Stimulated activated CD8-positive, alpha-beta memory T cell treated with anti-CD3 and anti-CD28 coated beads, Interleukin-15, amount 100 ng/mL, for 1 hour (primary cell): ENCODE results near the gene GBGT1.

Experiments used
- DNase-seq: peaks from one replicate; pipeline ENCODE4 v3.0.0-alpha.2; 2020; ENCODE audit warnings: low read depth

Gene GBGT1

DNA sequence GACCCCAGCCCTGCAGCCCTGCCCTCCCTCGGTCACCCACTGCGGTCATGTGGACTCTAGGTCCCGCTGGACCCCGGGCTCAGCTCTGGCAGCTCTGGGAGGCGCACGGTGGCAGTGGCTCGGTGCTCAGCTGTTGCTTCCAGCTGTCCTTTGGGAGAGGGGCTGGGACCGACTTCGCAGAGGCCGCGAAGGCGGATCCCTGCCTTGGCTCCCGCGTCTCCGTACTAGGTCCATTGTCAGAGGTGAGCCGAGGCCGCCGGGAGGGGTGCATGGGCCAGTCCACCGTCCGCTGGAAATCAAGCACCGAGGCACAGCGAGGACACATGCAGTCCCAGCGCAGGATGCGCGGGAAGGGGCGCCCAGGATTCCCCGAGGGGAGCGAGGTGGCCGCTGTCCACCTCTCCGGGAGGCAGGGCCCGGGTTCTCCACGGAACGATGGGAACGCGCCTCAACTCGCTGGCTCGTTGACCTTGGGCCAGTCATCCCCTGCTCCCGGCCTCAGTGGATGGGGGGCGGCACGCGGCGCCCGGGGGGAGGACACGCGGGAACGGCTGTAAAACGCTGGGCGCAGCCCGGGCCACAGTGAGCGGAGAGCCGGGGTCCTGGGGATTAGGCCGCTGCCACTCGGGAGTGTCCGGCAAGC lies 732 bp downstream of the GBGT1 start:
- DNase-seq: no peak

DNA sequence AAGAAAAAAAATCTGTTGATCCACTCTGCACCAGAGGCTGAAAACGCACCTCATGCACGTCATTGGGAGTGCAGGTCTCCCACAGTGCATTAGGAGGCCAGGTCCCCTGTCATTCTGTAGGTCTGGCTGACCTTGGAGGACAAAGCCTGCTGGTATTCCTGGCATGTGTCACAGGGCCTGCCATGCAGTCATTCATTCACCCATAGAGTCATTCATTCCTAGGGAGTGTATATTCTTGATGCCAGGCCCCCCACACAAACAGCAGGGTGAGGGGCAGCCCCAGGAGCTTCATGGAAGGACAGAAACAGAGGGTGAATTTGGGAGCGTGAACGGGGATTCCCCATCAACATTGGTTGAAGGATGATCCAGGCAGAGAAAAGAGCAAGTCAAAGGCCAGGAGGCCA lies 2.2 kb downstream of the GBGT1 start:
- no peak for DNase-seq

DNA sequence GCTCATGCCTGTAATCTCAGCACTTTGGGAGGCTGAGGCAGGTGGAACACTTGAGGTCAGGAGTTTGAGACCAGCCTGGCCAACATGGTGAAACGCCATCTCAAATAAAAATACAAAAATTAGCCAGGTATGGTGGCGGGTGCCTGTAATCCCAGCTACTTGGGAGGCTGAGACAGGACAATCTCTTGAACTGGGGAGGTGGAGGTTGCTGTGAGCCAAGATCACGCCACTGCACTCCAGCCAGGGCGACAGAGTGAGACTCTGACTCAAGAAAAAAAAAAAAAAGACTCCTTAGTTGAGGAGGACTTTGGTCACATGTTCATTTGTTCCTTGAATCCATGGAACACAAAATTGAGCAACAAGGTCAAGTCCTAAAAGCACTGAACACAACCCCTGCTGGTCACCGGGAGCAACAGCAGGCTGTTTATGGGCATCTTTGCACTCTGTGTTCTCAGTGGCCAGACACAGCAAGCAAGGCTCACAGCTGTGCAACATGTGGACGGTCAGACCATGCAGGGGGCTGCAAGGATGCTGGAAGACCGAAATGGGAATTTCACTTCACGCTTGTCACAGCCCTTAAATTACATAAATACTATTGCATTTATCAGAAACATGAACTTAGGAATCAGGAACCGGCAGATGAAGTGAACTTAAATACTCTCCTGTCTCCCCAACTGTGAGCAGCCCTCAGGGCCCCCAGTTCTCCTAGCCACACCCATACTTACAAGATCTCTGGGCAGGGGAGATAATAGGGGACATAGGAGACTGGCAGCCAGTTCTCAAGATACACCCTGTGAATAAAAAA lies 2.8 kb downstream of the GBGT1 start:
- no peak for DNase-seq

DNA sequence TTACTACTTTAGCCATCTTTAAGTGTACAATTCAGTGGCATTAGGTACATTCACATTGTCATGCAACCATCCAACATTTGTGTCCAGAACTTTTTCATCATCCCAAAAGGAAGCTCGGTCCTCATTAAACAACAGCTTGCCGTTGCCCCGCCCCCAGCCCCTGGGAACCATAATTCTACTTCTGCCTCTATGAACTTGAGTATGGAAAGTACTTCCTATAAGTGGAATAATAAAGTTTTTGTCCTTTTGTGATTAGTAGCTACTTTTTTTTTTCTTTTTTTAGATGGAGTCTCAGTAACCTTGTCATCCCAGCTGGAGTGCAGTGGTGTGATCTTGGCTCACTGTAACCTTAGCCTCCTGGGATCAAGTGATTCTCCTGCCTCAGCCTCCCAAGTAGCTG lies 5.0 kb downstream of the GBGT1 start:
- no peak for DNase-seq

DNA sequence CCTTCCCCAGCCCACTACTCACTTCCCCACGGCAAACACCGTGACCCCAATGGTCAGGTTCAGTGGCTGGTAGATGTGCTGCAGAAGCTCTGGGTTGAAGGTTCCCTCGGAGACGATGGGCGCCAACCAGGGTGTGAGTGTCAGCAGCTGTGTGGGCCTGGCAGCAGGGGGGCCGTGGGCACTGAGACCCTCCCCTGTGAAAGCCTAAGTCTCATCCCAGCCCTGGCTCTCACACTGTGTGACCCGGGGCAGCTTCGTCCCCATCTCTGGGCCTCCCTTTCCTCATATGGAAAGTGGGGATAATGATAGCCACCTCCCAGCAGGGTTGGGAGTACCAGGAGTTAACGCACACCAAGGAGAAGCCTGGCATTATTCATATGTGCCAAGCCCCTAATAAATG lies 8.6 kb downstream of the GBGT1 start:
- no peak for DNase-seq

DNA sequence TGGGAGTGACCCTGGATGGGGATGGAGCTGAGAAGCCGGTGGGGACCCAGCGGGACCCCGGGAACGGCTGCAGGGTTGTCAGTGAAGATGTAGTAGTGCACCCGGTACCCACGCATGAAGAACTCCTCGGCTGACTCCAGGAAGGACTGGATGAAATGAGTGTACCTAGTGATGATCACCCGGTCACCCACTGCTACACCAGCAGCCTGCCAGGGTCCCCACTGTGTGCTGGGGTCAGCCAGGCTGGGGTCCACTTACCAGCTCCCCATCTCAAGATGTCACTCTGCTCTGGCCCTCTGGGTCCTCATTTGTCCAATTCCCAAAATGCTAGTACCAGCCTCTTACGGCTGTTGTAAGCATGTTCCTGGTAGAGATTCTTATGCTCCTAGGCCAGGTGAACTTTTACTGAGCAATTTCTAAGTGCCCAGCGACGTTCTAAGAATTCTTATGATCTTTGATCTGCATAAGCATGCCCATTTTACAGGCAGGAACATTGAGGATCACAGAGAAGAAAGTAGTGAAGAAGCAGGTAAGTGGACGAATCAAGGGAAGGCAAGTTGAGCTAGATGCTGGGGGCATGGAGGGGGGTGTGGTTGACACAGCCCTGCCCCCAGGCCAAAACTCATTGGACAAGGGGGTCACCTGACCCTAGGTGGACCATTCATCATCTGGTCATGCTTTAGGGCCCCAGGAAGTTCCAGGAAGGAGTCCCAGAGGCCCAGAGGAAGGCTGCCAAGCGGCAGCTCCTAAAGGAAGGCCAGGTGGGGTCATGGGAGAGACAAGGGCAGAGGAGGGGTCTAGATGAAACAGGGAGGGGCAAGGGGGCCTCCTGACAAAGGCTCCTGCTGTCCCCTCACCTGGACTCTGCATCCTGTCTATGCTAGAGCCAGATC lies 9.4 kb downstream of the GBGT1 start:
- no peak for DNase-seq

DNA sequence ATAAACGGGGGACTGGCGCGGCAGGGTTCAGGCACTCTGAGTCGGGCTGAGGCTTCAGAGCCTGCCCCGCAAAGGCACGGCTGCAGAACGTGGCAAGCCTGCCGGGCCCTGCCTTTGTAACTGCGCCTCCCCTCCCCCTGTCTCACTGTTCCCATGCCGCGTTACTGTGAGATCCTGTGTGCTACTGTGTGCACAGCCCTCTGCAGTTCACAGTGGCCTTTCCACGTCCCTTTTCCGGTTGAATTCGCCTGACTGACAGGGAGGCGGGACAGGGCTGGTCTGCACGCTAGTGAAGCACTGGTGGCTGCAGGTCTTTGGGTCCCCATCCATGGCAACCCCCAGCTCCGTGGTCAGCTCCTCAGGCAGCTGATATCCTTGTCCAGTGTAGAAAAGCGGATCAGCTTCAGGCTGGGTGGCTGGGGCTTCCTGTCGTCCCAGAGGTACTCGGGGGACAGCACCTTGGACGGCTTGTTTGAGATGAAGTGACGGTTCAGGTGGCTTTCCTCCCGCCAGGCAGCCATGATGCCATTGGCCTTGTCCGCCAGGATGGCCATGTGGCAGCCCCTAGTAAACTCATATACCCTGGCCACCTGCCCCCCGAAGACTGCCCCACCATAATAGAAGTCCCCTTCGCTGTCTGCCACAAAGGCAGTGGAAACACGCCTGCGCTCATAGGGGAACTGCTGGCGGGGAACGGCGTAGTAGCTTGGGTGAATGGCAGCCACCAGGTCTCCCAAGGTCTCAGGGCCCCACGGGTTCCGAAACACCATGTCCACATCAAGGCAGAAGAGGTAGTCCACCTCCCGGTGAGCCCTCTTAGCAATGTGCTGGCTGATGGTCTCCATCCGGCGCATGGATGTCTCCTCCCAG lies 10.3 kb downstream of the GBGT1 start:
- DNase-seq: no peak

DNA sequence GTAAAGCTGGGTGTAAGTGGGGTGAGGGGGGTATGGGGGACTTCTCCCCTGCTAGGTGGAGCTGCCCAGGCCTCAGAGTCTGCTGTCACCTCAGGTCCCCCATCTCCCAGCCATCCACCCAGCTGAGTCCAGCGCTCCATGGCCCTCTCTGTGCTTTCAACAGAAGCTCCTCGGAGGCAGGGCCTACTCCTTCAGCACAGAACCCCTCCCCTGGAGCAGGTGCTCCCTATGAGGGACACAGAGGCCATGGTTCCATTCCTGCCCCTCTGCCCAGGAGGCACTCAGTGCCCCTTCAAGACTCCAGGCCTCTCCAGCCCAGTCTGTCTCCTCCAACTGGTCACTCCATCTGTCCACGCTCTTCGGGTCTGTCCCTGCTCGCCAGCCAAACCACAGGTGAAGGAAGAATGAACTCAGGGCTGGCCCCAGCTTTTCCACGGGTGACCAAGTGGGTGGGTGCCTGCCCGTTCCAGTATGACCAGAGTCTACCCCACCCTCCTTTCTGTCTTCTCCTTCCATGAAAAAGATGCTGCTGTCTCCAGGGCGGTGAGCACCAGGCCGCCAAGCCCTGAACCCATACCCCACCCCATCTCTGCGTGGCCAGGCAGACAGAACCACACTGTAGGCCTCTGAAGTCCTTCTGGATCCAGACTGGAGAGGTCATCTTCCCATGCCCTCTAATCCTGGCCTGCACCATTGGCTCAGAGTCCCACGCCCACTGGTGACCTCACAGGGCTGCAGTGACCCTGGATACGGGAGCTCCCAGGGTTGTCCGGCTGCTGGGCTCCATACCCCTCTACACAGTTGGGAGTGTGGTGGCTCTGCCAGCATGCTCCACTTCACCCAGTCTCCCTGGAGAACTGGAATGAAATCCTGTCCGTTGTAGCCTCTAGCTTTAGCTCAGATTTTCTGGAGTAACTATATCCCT lies 11.9 kb downstream of the GBGT1 start:
- DNase-seq: no peak

DNA sequence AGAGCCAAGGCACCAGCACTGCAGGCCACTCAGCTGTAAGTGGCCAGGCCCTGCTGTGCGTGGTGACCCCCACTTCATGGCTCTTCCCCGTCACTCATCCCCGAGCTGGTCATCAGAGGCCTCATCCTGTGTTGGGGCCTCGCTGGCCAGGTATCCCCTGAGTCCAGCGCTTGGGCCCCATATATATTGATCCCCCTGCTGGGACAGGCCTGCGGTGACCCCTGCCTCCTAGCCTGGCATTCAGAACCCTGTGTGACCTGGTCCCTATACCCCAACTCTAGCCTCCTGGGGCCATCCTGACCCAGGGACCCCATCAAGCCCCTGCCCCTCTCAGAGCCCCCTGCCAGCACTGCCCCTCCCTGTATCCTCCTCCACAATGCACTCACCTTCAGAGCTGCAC lies 12.7 kb downstream of the GBGT1 start:
- no peak for DNase-seq

DNA sequence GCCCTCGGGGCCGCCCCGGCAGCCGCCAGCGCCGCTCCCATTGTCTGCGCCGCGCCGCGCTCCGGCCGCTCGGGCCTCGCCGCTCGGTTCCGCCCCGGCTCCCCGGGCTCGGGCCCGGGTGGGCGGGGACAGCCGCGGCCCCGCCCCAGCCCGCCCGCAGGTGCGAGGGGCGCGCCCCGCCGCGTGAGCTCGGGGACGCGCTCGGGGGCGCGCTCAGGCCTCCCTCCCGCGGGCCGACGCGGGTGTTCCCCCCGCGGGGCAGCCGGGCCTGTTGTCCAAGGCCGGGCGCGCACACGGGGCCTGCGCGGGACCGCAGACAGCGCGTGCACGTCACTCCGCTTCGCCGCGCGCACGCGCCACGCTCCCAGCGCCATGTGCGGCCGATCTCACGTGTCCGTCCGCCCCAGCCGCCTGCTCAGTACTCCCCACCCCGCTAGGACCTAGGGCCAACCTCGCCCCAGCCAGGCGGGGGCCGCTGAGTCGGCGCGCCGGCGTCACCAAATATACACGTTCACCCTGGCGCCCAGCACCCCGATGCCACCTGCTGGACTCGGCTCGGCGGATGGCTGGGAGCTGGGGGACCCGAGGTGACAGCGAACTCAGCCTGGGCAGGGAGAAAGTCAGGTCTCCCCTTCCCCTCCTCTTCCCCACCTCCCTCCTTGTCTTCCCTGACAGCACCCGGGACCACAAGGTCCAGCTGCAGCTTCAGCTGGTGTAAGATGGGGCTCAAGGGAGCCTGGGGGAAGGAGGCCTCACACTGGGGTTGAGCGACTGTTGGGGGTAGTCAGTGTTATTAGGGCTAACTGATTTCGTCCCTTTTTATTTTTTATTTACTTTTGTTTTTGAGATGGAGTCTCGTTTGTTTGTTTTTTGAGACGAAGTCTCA lies 14.3 kb downstream of the GBGT1 start:
- DNase-seq: no peak

DNA sequence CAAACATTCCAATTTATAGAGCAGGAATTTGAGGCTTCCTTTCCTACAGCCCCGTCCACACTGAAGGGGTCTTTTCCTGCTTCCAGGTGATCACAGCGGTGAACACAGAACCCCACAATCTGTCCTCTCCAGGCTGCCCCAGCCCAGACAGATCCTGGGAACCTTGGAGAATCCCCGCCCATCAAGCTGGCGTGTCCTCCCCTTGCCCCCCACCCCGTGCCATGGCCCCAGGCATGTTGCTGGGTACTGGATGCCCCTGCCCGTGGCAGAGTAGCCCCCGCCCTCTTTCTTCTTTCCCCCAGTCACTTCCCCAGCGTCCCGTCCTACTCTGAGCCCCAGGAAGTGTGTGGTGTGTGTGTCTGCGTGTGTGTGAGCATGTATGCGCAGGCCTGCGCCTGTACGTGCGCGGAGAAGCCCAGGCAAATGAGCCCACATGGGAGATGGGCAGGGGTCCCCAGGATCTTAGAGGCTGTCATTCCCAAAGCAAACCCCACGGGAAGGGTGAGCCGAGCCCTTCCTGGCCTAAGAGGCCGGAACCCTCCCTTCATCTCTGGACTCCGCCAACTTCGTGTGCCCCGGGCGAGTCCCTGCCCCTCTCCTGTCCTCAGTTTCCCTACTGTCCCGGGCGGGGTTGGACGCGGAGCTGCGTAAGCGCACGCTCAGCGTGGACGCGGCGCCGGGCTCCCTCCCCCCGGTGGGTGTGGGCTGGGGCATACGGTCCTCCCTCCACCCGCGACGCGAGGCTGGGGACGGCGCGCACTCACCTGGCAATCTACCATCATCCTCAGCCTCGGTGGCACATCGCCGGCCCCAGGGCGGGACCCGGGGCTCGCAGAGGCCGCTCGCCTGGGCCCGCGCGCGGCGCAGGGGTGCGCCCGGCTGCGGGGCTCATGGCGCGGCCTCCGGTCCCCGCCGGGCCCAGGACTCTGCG lies 15.2 kb downstream of the GBGT1 start:
- DNase-seq: no peak

DNA sequence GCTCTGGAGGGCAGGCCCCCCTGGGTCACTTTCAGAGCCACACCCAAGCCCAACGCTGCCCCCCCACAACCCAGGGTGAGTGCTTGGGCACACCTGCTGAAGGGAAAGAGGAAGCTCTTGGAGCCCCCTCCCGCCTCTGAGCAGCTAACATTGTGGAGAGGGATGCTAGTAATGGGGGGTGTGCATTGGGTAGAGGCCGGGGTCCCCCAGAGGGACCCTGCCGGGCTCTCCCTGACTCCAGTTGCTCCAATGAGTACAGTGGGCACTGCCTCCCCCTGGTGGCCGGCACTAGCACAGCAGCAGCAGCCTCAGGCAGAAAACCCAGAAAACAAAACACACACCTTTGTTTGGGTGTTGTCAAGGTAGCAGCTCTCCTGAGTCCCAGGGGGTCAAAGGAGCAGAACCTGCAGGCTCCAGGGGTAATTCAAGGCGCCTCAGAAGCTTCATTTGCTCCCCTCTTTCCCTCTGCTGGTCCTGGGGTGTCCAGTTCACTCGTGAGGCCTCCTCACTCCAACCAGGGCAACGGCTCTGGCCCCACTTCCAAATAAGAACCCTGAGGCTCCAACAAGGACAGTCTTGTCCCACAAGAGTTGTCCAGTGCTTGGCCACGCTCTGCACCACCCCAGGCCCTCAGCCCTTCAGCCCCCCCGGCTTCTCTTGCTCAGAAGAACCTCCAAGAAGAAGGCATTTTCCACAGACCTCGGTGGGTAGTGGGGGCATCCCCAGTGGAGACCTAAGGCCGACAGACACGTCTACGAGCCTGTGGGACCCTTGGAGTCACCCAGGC lies 16.1 kb downstream of the GBGT1 start:
- peak; percentile 77 for DNase-seq

DNA sequence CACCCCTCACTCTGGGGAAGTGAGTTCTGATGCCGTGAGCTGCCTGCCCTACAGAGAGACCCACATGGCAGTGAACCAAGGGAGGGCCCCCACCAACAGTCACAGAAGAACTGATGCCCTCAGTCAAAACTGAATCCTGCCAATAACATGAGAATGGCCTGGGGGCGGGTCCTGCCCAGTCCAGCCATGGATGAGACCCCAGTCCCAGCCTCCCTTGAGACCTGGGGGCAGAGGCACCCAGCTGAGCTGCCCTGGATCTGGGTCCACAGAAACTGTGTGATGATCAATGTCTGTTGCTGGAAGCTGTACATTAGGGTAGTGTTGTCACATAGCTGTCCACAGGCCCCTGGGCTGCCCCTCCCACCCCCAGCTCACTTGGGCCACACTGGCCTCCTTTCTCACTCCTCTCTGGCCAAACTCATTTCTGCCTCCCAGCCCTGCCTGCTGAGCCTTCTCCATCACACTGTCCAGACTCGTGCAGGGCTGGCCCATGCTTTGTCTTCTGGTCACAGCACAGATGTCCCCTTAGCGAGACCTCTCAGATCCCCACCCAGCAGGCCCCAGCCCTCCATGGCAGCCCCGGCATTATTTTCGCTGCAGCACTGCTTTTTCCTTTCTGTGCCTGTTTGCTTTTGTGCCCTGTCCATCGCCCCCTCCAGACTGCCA lies 16.8 kb downstream of the GBGT1 start:
- DNase-seq: no peak

DNA sequence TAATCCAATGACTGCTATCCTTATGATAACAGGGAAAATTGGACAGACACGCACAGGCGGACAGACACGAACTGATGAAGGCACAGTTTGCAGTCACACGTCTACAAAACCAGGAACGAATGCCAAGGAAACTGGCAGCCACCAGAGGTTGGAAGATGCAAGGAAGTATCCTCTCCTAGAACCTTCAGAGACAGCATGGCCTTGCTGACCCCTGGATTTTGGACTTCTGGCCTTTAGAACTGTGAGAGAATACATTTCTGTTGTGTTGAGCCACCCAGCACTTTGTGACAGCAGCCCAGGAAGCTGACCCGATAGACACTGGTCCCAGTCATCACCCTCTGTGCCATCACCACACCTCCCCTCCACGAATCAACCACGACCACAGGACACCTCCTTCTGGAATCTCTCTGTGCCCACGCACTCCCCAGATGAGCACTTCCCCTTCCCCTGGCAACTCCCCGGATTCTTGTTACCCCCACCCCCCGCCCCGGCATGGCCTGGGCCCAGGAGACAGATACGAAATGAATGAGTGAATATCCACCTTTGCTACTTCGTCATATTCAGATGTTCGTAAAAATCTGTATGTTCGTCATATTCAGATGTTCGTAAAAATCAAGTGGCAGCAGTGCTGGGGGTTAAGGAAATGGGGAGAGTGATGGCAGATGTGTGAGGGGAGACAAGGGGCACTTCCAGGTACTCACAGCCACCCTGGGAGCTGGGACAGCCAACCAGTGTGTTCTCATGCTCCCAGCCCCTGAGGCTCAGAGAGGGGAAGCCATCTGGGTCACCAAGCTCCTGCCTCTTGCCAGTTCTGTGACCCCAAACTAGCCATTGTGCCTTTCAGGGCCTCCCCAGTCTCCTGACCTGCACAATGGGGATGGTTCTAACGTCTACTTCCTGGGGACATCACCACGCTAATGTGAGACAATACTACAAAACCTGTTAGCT lies 18.5 kb downstream of the GBGT1 start:
- DNase-seq: no peak

DNA sequence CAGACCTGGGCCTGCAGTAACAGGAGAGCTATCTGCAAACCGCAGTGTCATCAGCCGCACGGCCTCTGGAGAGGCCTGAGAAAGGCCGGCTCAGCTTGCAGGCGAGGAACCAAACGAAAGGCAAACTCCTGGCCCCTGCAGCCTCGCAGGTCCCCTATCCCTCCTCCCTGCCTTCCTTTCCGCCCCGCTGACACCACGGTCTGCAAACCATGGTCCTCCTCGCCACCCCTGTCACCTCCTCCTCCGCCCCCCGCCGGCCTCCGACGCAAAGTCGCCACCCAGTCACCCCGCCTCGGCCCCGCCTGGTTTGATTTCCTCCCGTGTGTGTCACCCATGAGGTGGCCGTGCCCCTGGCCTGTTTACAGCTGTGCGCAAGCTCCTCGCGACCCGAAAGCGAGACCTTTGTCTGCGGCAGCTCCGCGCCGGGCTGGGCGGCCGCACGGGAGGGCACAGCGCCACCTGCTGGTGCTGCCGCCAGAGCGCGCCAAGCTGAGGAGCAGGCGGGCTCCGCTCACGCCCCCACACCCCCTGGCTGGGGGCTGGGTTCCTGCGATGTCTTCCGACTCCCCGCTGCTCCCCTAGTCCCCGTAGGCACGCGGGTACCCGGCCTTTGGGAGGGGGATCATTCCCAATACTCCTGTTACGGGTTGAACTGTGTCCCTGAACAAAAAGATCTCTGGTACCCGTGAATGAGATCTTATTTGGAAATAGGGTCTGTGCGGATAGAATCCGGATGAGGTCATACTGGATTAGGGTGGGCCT lies 19.4 kb downstream of the GBGT1 start:
- peak; percentile 81 for DNase-seq
